HG03280 (cell line): ENCODE results near the gene ABHD10.

ENCODE experiments used
- ATAC-seq: cut with Tn5 transposase; IDR thresholded peaks from one replicate; pipeline ENCODE4 v1.9.1; 2021; ENCODE audit warnings: mild to moderate bottlenecking, moderate library complexity; ENCODE audit not compliant: unreplicated experiment

The ABHD10 gene

GRCh38 chr3:111978583-111979433, at the start of gene ABHD10:
ABHD10 (plus strand) TSS chr3:111979026; CDS start chr3:111979062, 36 bp downstream.
- ATAC-seq, result peak; percentile 91

- no peak for ATAC-seq
These were observed 49.3 kb upstream of the ABHD10 start for GRCh38 chr3:111929484-111929883.

- ATAC-seq, result no peak
These were observed 45.9 kb upstream of the ABHD10 start for GRCh38 chr3:111932946-111933345.

- ATAC-seq, result no peak
These were observed 42.5 kb upstream of the ABHD10 start for GRCh38 chr3:111936191-111936841.

- no peak for ATAC-seq
These were observed 41.9 kb upstream of the ABHD10 start for GRCh38 chr3:111936967-111937366.

- no peak for ATAC-seq
These were observed 41.0 kb upstream of the ABHD10 start for GRCh38 chr3:111937871-111938270.

GRCh38 chr3:111939873-111940272, 39.0 kb upstream of the ABHD10 start:
- ATAC-seq, result no peak

- ATAC-seq, result no peak
These were observed 35.3 kb upstream of the ABHD10 start for GRCh38 chr3:111943533-111943932.

GRCh38 chr3:111944372-111944771, 34.5 kb upstream of the ABHD10 start:
- ATAC-seq, result no peak

- no peak for ATAC-seq
These were observed 31.6 kb upstream of the ABHD10 start for GRCh38 chr3:111947231-111947630.

GRCh38 chr3:111948786-111949185, 30.0 kb upstream of the ABHD10 start:
- no peak for ATAC-seq

GRCh38 chr3:111949712-111950111, 29.1 kb upstream of the ABHD10 start:
- ATAC-seq, result no peak

GRCh38 chr3:111951032-111951431, 27.8 kb upstream of the ABHD10 start:
- no peak for ATAC-seq

GRCh38 chr3:111952086-111952485, 26.7 kb upstream of the ABHD10 start:
- ATAC-seq, result no peak

- ATAC-seq, result no peak
These were observed 25.9 kb upstream of the ABHD10 start for GRCh38 chr3:111952866-111953450.

- no peak for ATAC-seq
These were observed 24.4 kb upstream of the ABHD10 start for GRCh38 chr3:111954228-111954990.

- no peak for ATAC-seq
These were observed 22.9 kb upstream of the ABHD10 start for GRCh38 chr3:111955876-111956275.

GRCh38 chr3:111956449-111956848, 22.4 kb upstream of the ABHD10 start:
- ATAC-seq, result no peak

- no peak for ATAC-seq
These were observed 21.7 kb upstream of the ABHD10 start for GRCh38 chr3:111956995-111957734.

- ATAC-seq, result no peak
These were observed 17.2 kb upstream of the ABHD10 start for GRCh38 chr3:111961461-111962164.
